Measurements from ENCODE around the gene PGLYRP4.

Gene PGLYRP4

GRCh38 chr1:153348511-153349362, at the start of gene PGLYRP4:
TSS of gene PGLYRP4 (minus strand) at chr1:153348841. CDS start at chr1:153347932, 909 bp downstream.
- no peak for DNase-seq

- no peak for DNase-seq
These were observed 49.4 kb upstream of the PGLYRP4 start for GRCh38 chr1:153397924-153398651.

GRCh38 chr1:153397051-153397923, 48.6 kb upstream of the PGLYRP4 start:
- no peak for DNase-seq

GRCh38 chr1:153396461-153396860, 47.8 kb upstream of the PGLYRP4 start:
- no peak for DNase-seq

- no peak for DNase-seq
These were observed 47.1 kb upstream of the PGLYRP4 start for GRCh38 chr1:153395776-153396175.

- no peak for DNase-seq
These were observed 46.6 kb upstream of the PGLYRP4 start for GRCh38 chr1:153395136-153395685.

GRCh38 chr1:153394391-153394790, 45.8 kb upstream of the PGLYRP4 start:
- DNase-seq: no peak

- DNase-seq: no peak
These were observed 45.3 kb upstream of the PGLYRP4 start for GRCh38 chr1:153393926-153394325.

- no peak for DNase-seq
These were observed 44.2 kb upstream of the PGLYRP4 start for GRCh38 chr1:153392822-153393221.

- DNase-seq: no peak
These were observed 43.6 kb upstream of the PGLYRP4 start for GRCh38 chr1:153392258-153392657.

GRCh38 chr1:153390938-153391710, 42.5 kb upstream of the PGLYRP4 start, which contains the start of gene S100A8:
TSS of gene S100A8 (minus strand) at chr1:153391073. CDS start at chr1:153390535, 538 bp downstream.
- DNase-seq: no peak

- no peak for DNase-seq
These were observed 41.6 kb upstream of the PGLYRP4 start for GRCh38 chr1:153389973-153390879.

- no peak for DNase-seq
These were observed 40.8 kb upstream of the PGLYRP4 start for GRCh38 chr1:153389401-153389800.

GRCh38 chr1:153387785-153388184, 39.1 kb upstream of the PGLYRP4 start:
- no peak for DNase-seq

- DNase-seq: no peak
These were observed 38.4 kb upstream of the PGLYRP4 start for GRCh38 chr1:153387001-153387400.

- no peak for DNase-seq
These were observed 37.9 kb upstream of the PGLYRP4 start for GRCh38 chr1:153386500-153386901.

GRCh38 chr1:153384958-153385580, 36.4 kb upstream of the PGLYRP4 start:
- no peak for DNase-seq

GRCh38 chr1:153380711-153381110, 32.1 kb upstream of the PGLYRP4 start:
- no peak for DNase-seq

GRCh38 chr1:153379591-153379990, 30.9 kb upstream of the PGLYRP4 start:
- DNase-seq: no peak

GRCh38 chr1:153375511-153375910, 26.9 kb upstream of the PGLYRP4 start, which contains the start of gene S100A12:
TSS of gene S100A12 (minus strand) at chr1:153375621. CDS start at chr1:153374592, 1,029 bp downstream.
- DNase-seq: no peak

Data from activated CD4-positive, alpha-beta T cell treated with anti-CD3 and anti-CD28 coated beads for 48 hours (primary cell).